OCI-LY3 (cell line): ENCODE data around the gene GSTT2.

Experiments used
- H2AFZ ChIP-seq: fragments of 200-600, 300-600 bp; shearing (Covaris generic); 2 replicates; pipeline ENCODE4 v1.6.0; 2014; ENCODE audit warnings: antibody characterized with exemption, low read depth, low read length
- H3K27ac ChIP-seq: fragments of 200-600, 300-600 bp; sonication (generic); 2 replicates; pipeline ENCODE4 v1.5.1; 2014; ENCODE audit warnings: mild to moderate bottlenecking, low read length, moderate library complexity, mixed read lengths
- H3K27me3 ChIP-seq: fragments of 200-600, 300-600 bp; sonication (generic); 2 replicates; pipeline ENCODE4 v1.6.1; 2014; ENCODE audit warnings: low read depth, low read length, mixed read lengths
- H3K36me3 ChIP-seq: fragments of 200-600, 300-600 bp; sonication (generic); replicated peaks from 2 replicates; pipeline ENCODE3; 2014; ENCODE audit warnings: low read depth, low read length, mixed read lengths
- H3K4me1 ChIP-seq: fragments of 300-600, 200-600 bp; sonication (generic); 2 replicates; pipeline ENCODE4 v1.6.1; 2014; ENCODE audit warnings: low read length, mixed read lengths
- H3K4me2 ChIP-seq: fragments of 200-600, 300-600 bp; sonication (generic); 2 replicates; pipeline ENCODE4 v1.6.1; 2014; ENCODE audit warnings: low read length, mixed read lengths
- H3K4me3 ChIP-seq: fragments of 300-600, 200-600 bp; sonication (generic); 2 replicates; pipeline ENCODE4 v1.5.1; 2014; ENCODE audit warnings: antibody characterized with exemption, mild to moderate bottlenecking, low read length, moderate library complexity
- H3K79me2 ChIP-seq: fragments of 300-600, 200-600 bp; shearing (Covaris generic); 2 replicates; pipeline ENCODE4 v1.6.1; 2014; ENCODE audit warnings: mild to moderate bottlenecking, low read length, mixed read lengths
- H3K9ac ChIP-seq: fragments of 300-600, 200-600 bp; shearing (Covaris generic); 2 replicates; pipeline ENCODE4 v1.6.0; 2014; ENCODE audit warnings: mild to moderate bottlenecking, low read length, moderate library complexity
- H3K9me3 ChIP-seq: fragments of 200-600, 300-600 bp; shearing (Covaris generic); 2 replicates; pipeline ENCODE4 v1.6.1; 2014; ENCODE audit warnings: low read length, mixed read lengths; ENCODE audit not compliant: insufficient read depth
- H4K20me1 ChIP-seq: fragments of 200-600, 300-600 bp; sonication (generic); 2 replicates; pipeline ENCODE4 v1.6.1; 2016; ENCODE audit warnings: low read length, mixed read lengths; ENCODE audit not compliant: insufficient read depth
- EZH2phosphoT487 ChIP-seq: fragments of 200-600 bp; shearing (Covaris generic); IDR thresholded peaks from 2 replicates; pipeline ENCODE4 v1.6.1; 2018; ENCODE audit warnings: antibody characterized with exemption, mixed run types, low read depth
- TF ChIP-seq, protein P1 (sequence below): fragments of 200-600, 300-600 bp; sonication (generic); IDR thresholded peaks from 2 replicates; pipeline ENCODE4 v1.5.1; 2014; ENCODE audit warnings: antibody characterized with exemption, low read length, low read depth

Gene GSTT2

DNA sequence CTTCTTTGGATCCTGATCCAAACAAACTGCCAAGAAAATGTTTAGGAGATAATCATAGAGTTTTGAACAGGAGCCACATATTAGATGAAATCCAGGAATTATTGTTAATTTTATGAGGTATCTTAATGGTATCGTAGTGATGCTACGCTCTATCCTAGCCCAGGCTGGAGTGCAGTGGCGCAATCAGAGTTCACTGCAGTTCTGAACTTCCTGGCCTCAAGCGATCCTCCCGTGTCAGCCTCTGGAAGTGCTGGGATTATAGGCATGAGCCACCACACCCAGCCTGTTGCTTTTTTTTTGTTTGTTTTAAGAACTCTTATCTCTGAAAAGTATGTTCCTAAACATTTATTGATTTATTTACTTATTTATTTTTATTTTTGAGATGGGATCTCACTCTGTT is 22.9 kb downstream of the GSTT2 start:
- H4K20me1 ChIP-seq: no peaks in the 10 kb centered on the region
- no peaks in the 10 kb centered on the region for H3K36me3 ChIP-seq
- no peak overlapping the region for H3K4me2 ChIP-seq
- H3K9ac ChIP-seq: no peak overlapping the region
- H3K9me3 ChIP-seq: no peaks in the 10 kb centered on the region
- no peaks in the 10 kb centered on the region for H3K27me3 ChIP-seq
- H2AFZ ChIP-seq: no peak overlapping the region
- H3K4me1 ChIP-seq: no peaks in the 10 kb centered on the region
- no peak overlapping the region for H3K4me3 ChIP-seq
- no peak overlapping the region for H3K27ac ChIP-seq
- TF ChIP-seq EZH2phosphoT487: no peak
- TF ChIP-seq, protein P1, sequence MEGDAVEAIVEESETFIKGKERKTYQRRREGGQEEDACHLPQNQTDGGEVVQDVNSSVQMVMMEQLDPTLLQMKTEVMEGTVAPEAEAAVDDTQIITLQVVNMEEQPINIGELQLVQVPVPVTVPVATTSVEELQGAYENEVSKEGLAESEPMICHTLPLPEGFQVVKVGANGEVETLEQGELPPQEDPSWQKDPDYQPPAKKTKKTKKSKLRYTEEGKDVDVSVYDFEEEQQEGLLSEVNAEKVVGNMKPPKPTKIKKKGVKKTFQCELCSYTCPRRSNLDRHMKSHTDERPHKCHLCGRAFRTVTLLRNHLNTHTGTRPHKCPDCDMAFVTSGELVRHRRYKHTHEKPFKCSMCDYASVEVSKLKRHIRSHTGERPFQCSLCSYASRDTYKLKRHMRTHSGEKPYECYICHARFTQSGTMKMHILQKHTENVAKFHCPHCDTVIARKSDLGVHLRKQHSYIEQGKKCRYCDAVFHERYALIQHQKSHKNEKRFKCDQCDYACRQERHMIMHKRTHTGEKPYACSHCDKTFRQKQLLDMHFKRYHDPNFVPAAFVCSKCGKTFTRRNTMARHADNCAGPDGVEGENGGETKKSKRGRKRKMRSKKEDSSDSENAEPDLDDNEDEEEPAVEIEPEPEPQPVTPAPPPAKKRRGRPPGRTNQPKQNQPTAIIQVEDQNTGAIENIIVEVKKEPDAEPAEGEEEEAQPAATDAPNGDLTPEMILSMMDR: no peak
- H3K79me2 ChIP-seq: no peaks in the 10 kb centered on the region

DNA sequence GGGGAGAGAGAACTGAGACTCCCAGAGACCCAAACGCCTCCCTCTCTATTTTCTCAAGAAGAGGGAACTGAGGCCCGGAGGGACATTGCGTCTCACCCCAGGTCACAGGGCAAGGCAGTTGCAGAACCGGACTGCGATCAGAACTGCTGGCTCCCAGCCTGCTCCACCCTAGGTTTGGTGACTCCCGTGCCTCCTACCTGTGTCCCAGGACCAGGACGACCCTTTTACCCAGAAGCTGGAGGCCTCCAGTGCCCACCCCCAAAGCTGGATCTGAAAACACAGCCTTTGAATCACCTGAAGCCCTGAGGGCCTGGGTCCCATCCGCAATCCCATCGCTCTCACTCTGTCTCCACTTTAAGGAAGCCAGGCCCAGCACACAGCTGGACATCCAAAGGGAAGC is 24.0 kb downstream of the GSTT2 start:
- Histone ChIP-seq H4K20me1 (no peaks in the 10 kb centered on the region), H3K79me2 (no peaks in the 10 kb centered on the region), H2AFZ (no peak overlapping the region), H3K27ac (no peak overlapping the region), H3K4me1 (no peaks in the 10 kb centered on the region), H3K4me3 (no peak overlapping the region), H3K4me2 (no peak overlapping the region), H3K27me3 (no peaks in the 10 kb centered on the region), H3K36me3 (no peaks in the 10 kb centered on the region), H3K9ac (no peak overlapping the region), H3K9me3 (no peaks in the 10 kb centered on the region)
- no peak for TF ChIP-seq EZH2phosphoT487
- TF ChIP-seq, protein P1: no peak

DNA sequence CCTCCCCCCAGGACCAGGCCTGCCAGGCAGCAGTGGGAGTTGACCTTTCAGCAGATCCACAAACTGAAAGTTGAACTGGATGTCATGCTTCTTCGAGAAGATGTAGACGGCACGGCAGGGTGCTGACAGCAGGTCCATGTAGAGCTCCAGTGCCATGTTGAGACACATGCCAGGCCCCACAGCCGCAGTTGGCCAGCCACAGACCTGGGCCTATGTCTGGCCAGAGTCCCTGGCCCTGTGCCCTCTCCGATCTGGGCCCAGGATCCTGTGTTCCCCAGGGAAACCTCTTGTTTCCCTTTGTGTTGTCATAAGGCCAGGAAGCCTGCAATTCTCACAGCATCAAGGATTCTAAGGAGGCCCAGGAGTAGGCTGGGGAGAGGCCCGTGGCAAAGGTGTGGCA is 25.3 kb downstream of the GSTT2 start, which contains the start of gene GSTT4:
Gene GSTT4, minus strand, starts transcription at position 253 of the 400 bp plus-strand sequence. Its CDS starts 97 bp downstream, at position 156.
- no peak within 1 kb of the TSS for H3K27ac ChIP-seq
- H4K20me1 ChIP-seq: no peaks in the 10 kb centered on the region

DNA sequence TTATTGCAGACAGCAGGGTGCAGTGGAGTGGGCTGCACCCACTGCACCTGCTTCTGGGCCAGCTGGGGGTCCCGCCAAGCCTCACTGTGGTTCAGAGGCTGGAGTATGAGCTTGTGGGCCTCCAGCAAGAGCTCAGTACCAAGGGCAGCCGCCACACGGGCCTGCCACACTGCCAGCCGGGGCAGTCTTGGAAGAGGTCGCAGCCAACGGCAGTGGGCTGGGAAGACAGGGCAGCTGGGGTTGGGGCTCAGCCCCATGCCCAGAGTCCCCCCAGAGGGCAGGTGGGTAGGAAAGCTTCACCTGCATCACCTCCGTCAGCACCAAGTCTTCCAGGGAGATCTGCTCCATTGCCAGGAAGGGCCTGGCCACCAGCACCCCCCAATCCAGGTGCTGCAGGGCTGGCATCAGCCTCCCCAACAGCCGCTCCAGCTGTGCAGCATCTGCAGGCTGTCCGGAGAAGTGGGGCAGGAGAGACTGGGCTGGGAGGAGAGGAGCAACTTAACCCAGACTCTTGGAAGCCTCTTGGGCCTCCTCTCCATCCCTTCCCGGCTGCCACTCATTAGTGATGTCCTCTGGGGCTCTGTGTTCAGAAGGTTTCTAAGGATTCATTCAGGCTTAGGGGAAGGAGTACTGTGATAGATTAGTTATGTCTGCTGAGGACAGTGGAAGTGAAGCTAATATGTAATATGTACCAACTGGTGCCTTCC is 26.4 kb downstream of the GSTT2 start:
- H3K36me3 ChIP-seq: no peaks in the 10 kb centered on the region

More for the DNA sequence above, 25.3 kb downstream of the GSTT2 start, which contains the start of gene GSTT4:
- H3K4me3 ChIP-seq: no peak within 1 kb of the TSS
- H3K79me2 ChIP-seq: no peaks in the 10 kb centered on the region
- no peak within 1 kb of the TSS for H3K9ac ChIP-seq
- H3K36me3 ChIP-seq: no peaks in the 10 kb centered on the region
- H3K4me1 ChIP-seq: no peaks in the 10 kb centered on the region
- no peaks in the 10 kb centered on the region for H3K9me3 ChIP-seq
- H3K27me3 ChIP-seq: no peaks in the 10 kb centered on the region
- H2AFZ ChIP-seq: no peak within 1 kb of the TSS
- H3K4me2 ChIP-seq: no peak within 1 kb of the TSS
- no peak for TF ChIP-seq EZH2phosphoT487
- TF ChIP-seq, protein P1: no peak

More for the DNA sequence above, 26.4 kb downstream of the GSTT2 start:
- Histone ChIP-seq H4K20me1 (no peaks in the 10 kb centered on the region), H3K9me3 (no peaks in the 10 kb centered on the region), H3K9ac (no peak overlapping the region), H3K4me3 (no peak overlapping the region), H3K27ac (no peak overlapping the region), H3K27me3 (no peaks in the 10 kb centered on the region), H3K79me2 (peaks cover 2% of the 10 kb centered on the region), H3K4me1 (peaks cover 2% of the 10 kb centered on the region; the same call in 1 of the 2 replicates), H2AFZ (no peak overlapping the region), H3K4me2 (no peak overlapping the region)
- no peak for TF ChIP-seq EZH2phosphoT487
- TF ChIP-seq, protein P1: no peak
